Left lung (tissue), 10 donors: ENCODE results near the gene ABCC1. TPM values are rescaled to one million over a fixed set of nuclear protein-coding genes. Genes with fewer than 3 reads are reported as not detected.

Source experiments
- ATAC-seq: fragments of 200-7000 bp; cut with Tn5 transposase; one replicate; pipeline ENCODE4 v1.9.1; 2020; ENCODE audit warnings: moderate library complexity
- DNase-seq, 4 donors: peaks; one replicate each; pipeline ENCODE4 v3.0.0-alpha.2; 2013 to 2020
- H3K27ac ChIP-seq, 2 donors: fragments of 200-600 bp; sonication (generic) in 1 of 2; one replicate each; pipeline versions ENCODE4 v1.5.0 to v1.8.0; 2020 to 2021
- H3K27me3 ChIP-seq, 2 donors: fragments of 200-600 bp; sonication (generic) in 1 of 2; one replicate each; pipeline versions ENCODE4 v1.5.0 to v1.8.0; 2020 to 2021
- H3K36me3 ChIP-seq, 2 donors: fragments of 200-600 bp; sonication (generic) in 1 of 2; one replicate each; pipeline versions ENCODE4 v1.5.0 to v1.8.0; 2020 to 2021
- H3K4me1 ChIP-seq, 2 donors: fragments of 200-600 bp; one replicate each; pipeline ENCODE4 v1.8.0; 2021
- H3K4me3 ChIP-seq, 2 donors: fragments of 200-600 bp; sonication (generic) in 1 of 2; one replicate each; pipeline versions ENCODE4 v1.5.0 to v1.8.0; 2020 to 2021; ENCODE audit warnings: mild to moderate bottlenecking in 1 of 2
- H3K9me3 ChIP-seq, 2 donors: fragments of 200-600 bp; sonication (generic) in 1 of 2; one replicate each; pipeline versions ENCODE4 v1.5.0 to v1.8.0; 2020 to 2021
- CTCF ChIP-seq, 2 donors: fragments of 200-600 bp; sonication (generic) in 1 of 2; IDR thresholded peaks; one replicate each; pipeline versions ENCODE4 v1.5.0 to v1.8.0; 2021; ENCODE audit warnings: antibody characterized with exemption in 2 of 2
- intact Hi-C, 2 donors: fragments of 100-400 bp; cut with DNase I; formaldehyde crosslinking; loops; one replicate each; pipeline versions ENCODE4 v1.11.2 to v1.14.2; 2022
- polyA plus RNA-seq, 6 donors: library from polyadenylated mRNA; unstranded; fragments of 120-200 nt; gene quantifications; one replicate each; pipeline ENCODE4 v1.2.1, GENCODE V29; 2013; ENCODE audit not compliant: insufficient read length in 6 of 6
- total RNA-seq, 2 donors: library from RNA; stranded (reverse); fragmentation: NEBNext Ultra II Directional; extraction: Animal tissue kit (Norgen Biotek cat#: 25700); gene quantifications; one replicate each; pipeline ENCODE4 v1.2.1, GENCODE V29; 2021
- donor health status: DM: no; HTN: yes; CAD: no.
- donor health status: DM: no; HTN: no; CAD: no.

The ABCC1 gene
- total and polyA plus RNA-seq, 8 donors, result 29.3 to 44.6 (median 31.7) TPM

GRCh38 chr16:16018705-16019104 is 69.3 kb downstream of the ABCC1 start:
- no peaks in the 10 kb centered on the region for H3K27me3 ChIP-seq
- H3K27ac ChIP-seq, result no peak overlapping the region
- H3K4me1 ChIP-seq, result peaks cover 11 to 24% of the 10 kb centered on the region in 2 donors
- ATAC-seq (no peak), DNase-seq (no peak)
- TF ChIP-seq CTCF (IDR thresholded peaks at IDR 0.05), result no peak
- no peaks in the 10 kb centered on the region for H3K9me3 ChIP-seq
- no peak overlapping the region for H3K4me3 ChIP-seq
- peaks cover 0 to 65% of the 10 kb centered on the region in 2 donors for H3K36me3 ChIP-seq
- intact Hi-C loops, result no loop called here

DNA sequence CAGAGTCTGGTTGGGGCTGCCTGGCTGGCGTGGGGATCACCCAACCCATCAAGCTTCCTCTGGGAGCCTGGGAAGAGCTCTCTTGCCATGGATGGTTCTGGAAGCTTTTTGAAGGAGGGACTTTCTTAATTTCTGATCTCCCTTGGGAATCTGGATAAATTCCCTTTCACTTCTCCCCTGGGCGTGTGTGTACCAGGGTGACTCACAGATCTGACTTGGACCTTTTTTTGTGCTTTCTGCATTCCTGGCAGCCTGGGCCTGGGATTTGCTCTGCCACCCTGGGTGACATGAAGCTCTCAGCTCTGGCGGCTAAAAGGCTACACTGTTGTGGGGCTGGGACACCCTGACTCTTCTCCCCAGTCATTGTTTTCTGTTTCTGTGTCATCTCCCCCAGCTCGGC is 70.1 kb downstream of the ABCC1 start:
- DNase-seq (no peak), ATAC-seq (no peak)
- H3K27ac ChIP-seq, result no peak overlapping the region
- no peak for TF ChIP-seq CTCF (IDR thresholded peaks at IDR 0.05)
- intact Hi-C loops, result no loop called here
- H3K27me3 ChIP-seq, result no peaks in the 10 kb centered on the region
- H3K9me3 ChIP-seq, result no peaks in the 10 kb centered on the region
- no peak overlapping the region for H3K4me3 ChIP-seq
- peaks cover 0 to 62% of the 10 kb centered on the region in 2 donors for H3K36me3 ChIP-seq
- peaks cover 11 to 24% of the 10 kb centered on the region in 2 donors for H3K4me1 ChIP-seq

- H3K27ac ChIP-seq, result no peak overlapping the region
- TF ChIP-seq CTCF (IDR thresholded peaks at IDR 0.05), result no peak
- no peaks in the 10 kb centered on the region for H3K9me3 ChIP-seq
- DNase-seq, result no peak
- H3K36me3 ChIP-seq, result peaks cover 0 to 55% of the 10 kb centered on the region in 2 donors
- no peak overlapping the region for H3K4me3 ChIP-seq
- H3K27me3 ChIP-seq, result no peaks in the 10 kb centered on the region
- H3K4me1 ChIP-seq, result peaks cover 8 to 24% of the 10 kb centered on the region in 2 donors
- intact Hi-C loops, result no loop called here
- ATAC-seq, result no peak
These were observed 70.9 kb downstream of the ABCC1 start for GRCh38 chr16:16020291-16020690.

DNA sequence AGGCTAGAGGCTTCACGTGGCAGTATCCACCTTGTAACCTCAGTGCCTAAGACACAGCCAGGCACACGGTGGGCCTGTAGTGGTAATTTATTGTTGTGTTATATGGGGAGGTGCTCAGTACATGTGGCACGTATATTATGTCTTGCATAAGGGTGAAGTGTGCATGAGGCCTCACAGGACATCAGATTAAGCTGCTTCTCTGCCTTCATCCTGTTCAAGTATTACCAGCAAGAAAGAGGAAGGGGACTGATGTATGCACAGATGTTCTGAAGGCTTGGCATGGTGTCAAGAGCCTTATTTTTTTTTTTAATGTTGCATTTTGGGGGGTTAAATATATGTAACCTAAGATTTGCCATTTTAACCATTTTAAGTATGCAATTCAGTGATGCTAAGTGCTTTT is 71.6 kb downstream of the ABCC1 start:
- Histone ChIP-seq H3K27ac (no peak overlapping the region), H3K4me1 (peaks cover 8 to 29% of the 10 kb centered on the region in 2 donors), H3K4me3 (no peak overlapping the region), H3K36me3 (peaks cover 0 to 47% of the 10 kb centered on the region in 2 donors), H3K27me3 (no peaks in the 10 kb centered on the region), H3K9me3 (no peaks in the 10 kb centered on the region)
- ATAC-seq (no peak), DNase-seq (no peak)
- no peak for TF ChIP-seq CTCF (IDR thresholded peaks at IDR 0.05)
- intact Hi-C loops, result no loop called here

DNA sequence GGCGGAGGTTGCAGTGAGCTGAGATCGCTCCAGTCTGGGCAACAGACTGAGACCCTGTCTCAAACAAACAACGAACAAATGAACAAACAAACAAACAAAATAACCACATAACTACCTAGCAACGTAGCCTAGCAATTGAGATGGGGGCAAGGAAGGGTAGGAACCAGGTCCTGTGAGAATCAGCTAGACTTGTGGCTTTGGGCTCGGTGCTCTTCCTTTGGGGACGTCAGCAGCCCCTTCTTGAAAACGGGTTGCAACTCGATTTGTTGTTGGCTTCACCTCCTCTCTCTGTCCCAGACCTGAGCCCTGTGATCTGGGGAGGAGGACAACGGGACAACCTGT is 72.2 kb downstream of the ABCC1 start:
- ATAC-seq (no peak), DNase-seq (no peak)
- H3K27me3 ChIP-seq, result no peaks in the 10 kb centered on the region
- H3K9me3 ChIP-seq, result no peaks in the 10 kb centered on the region
- TF ChIP-seq CTCF (IDR thresholded peaks at IDR 0.05), result no peak
- H3K27ac ChIP-seq, result peak overlapping the region; percentile 55 to 69
- no peak overlapping the region for H3K4me3 ChIP-seq
- peaks cover 8 to 29% of the 10 kb centered on the region in 2 donors for H3K4me1 ChIP-seq
- intact Hi-C loops, result no loop called here
- peaks cover 0 to 41% of the 10 kb centered on the region in 2 donors for H3K36me3 ChIP-seq
